Esophagus squamous epithelium (tissue), 4 donors: ENCODE data around the gene DBT.

ENCODE experiments used
- POLR2A ChIP-seq, 4 donors: fragments of 450-650 bp; IDR thresholded peaks; one replicate each; pipeline ENCODE4 v1.6.1; 2017; ENCODE audit warnings: antibody characterized with exemption in 4 of 4, mild to moderate bottlenecking in 4 of 4, moderate library complexity in 3 of 4
- TF ChIP-seq, protein P1 (sequence below), 6 experiments: fragments of 450-650 bp in 4 of 6; fragments of 200-600 bp in 2 of 6; sonication (generic) in 2 of 6; IDR thresholded peaks; one replicate each; pipeline ENCODE4 v1.5.1; 2016 to 2019; ENCODE audit warnings: antibody characterized with exemption in 6 of 6, mild to moderate bottlenecking in 4 of 6, moderate library complexity in 4 of 6

GRCh38 chr1:100213141-100213540 lies 36.5 kb downstream of the DBT start:
- TF ChIP-seq, protein P1, sequence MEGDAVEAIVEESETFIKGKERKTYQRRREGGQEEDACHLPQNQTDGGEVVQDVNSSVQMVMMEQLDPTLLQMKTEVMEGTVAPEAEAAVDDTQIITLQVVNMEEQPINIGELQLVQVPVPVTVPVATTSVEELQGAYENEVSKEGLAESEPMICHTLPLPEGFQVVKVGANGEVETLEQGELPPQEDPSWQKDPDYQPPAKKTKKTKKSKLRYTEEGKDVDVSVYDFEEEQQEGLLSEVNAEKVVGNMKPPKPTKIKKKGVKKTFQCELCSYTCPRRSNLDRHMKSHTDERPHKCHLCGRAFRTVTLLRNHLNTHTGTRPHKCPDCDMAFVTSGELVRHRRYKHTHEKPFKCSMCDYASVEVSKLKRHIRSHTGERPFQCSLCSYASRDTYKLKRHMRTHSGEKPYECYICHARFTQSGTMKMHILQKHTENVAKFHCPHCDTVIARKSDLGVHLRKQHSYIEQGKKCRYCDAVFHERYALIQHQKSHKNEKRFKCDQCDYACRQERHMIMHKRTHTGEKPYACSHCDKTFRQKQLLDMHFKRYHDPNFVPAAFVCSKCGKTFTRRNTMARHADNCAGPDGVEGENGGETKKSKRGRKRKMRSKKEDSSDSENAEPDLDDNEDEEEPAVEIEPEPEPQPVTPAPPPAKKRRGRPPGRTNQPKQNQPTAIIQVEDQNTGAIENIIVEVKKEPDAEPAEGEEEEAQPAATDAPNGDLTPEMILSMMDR (IDR thresholded peaks at IDR 0.05): no peak
- TF ChIP-seq POLR2A (IDR thresholded peaks at IDR 0.05): no peak
